ENCODE data around the gene PLPPR1. TPM values are rescaled to one million over a fixed set of nuclear protein-coding genes. Genes with fewer than 3 reads are reported as not detected.
"Not testable (repeated sequence)": the region's sequence is repeated elsewhere in the genome, so short reads cannot be mapped to it uniquely, and the experiment has no call there.

PLPPR1 gene
- total and polyA plus RNA-seq, 2 donors (not counting 3 experiments of a cell fraction or from before 2014, with no cell fraction given) = 0.18 to 0.50 TPM

- ChIA-PET CTCF (no interaction called here), POLR2A (no interaction called here)
- Histone ChIP-seq H3K9me1 (replicated peaks; ENCODE audit: control insufficient read depth, extremely low read depth, insufficient read depth, low read length) (no peaks in the 10 kb centered on the region), H3K27ac (ENCODE audit: insufficient read depth, low read depth, low read length) (no peak overlapping the region), H4K20me1 (replicated peaks; ENCODE audit: control insufficient read depth, extremely low read depth, insufficient read depth, low read length) (no peaks in the 10 kb centered on the region), H3K4me2 (ENCODE audit: insufficient read depth, low read length) (no peak overlapping the region), H3K9me3 (replicated peaks; ENCODE audit: control insufficient read depth, insufficient read depth, low read length) (no peaks in the 10 kb centered on the region), H3K4me1 (ENCODE audit: control insufficient read depth, extremely low read depth, insufficient read depth, low read length) (no peaks in the 10 kb centered on the region), H2AFZ (ENCODE audit: low read depth, low read length) (no peak overlapping the region), H3K4me3 (replicated peaks in 1 of 3; ENCODE audit: insufficient read depth in 1 of 3, low read depth in 1 of 3, low read length in 3 of 3) (no peak overlapping the region), H3K9ac (replicated peaks; ENCODE audit: extremely low read depth, insufficient read depth, low read length) (no peak overlapping the region), H3K36me3 (ENCODE audit: control insufficient read depth in 2 of 2, extremely low read depth in 1 of 2, insufficient read depth in 2 of 2, low read length in 2 of 2) (no peaks in the 10 kb centered on the region), H3K79me2 (ENCODE audit: control insufficient read depth, insufficient read depth, low read length) (no peaks in the 10 kb centered on the region), H3K27me3 (ENCODE audit: control insufficient read depth in 2 of 2, insufficient read depth in 2 of 2, low read length in 2 of 2) (no peaks in the 10 kb centered on the region)
- dilution Hi-C loops (cut with MboI; ENCODE audit: extremely low pct_ligation_motif_present, low sequenced_read_pairs) (no loop called here), intact Hi-C loops (cut with micrococcal nuclease) (no loop called here)
- FAIRE-seq (no peak), DNase-seq (ENCODE audit: low read depth, low spot score) (no peak)
- TF ChIP-seq EZH2 (IDR thresholded peaks at IDR 0.05; ENCODE audit: borderline replicate concordance, low read depth, low read length, severe bottlenecking) = no peak
- no TSS peak for BruUV-seq (replicated peaks)
Measured at GRCh38 chr9:101275769-101276250, 247.3 kb downstream of the PLPPR1 start.

- BruUV-seq (replicated peaks); H3K4me1 ChIP-seq (ENCODE audit: control insufficient read depth, extremely low read depth, insufficient read depth, low read length); FAIRE-seq; H3K36me3 ChIP-seq (ENCODE audit: control insufficient read depth in 2 of 2, extremely low read depth in 1 of 2, insufficient read depth in 2 of 2, low read length in 2 of 2); CTCF ChIA-PET; dilution Hi-C loops (cut with MboI; ENCODE audit: extremely low pct_ligation_motif_present, low sequenced_read_pairs); POLR2A ChIA-PET; H3K27ac ChIP-seq (ENCODE audit: insufficient read depth, low read depth, low read length); H2AFZ ChIP-seq (ENCODE audit: low read depth, low read length); H3K4me3 ChIP-seq (replicated peaks in 1 of 3; ENCODE audit: insufficient read depth in 1 of 3, low read depth in 1 of 3, low read length in 3 of 3); H3K4me2 ChIP-seq (ENCODE audit: insufficient read depth, low read length); H3K9ac ChIP-seq (replicated peaks; ENCODE audit: extremely low read depth, insufficient read depth, low read length); H4K20me1 ChIP-seq (replicated peaks; ENCODE audit: control insufficient read depth, extremely low read depth, insufficient read depth, low read length); intact Hi-C loops (cut with micrococcal nuclease); H3K9me3 ChIP-seq (replicated peaks; ENCODE audit: control insufficient read depth, insufficient read depth, low read length); H3K9me1 ChIP-seq (replicated peaks; ENCODE audit: control insufficient read depth, extremely low read depth, insufficient read depth, low read length); H3K27me3 ChIP-seq (ENCODE audit: control insufficient read depth in 2 of 2, insufficient read depth in 2 of 2, low read length in 2 of 2); H3K79me2 ChIP-seq (ENCODE audit: control insufficient read depth, insufficient read depth, low read length); DNase-seq (ENCODE audit: low read depth, low spot score): not testable (repeated sequence)
Measured at GRCh38 chr9:101291043-101291442, 262.5 kb downstream of the PLPPR1 start.
